Activated CD4-positive, alpha-beta T cell treated with anti-CD3 and anti-CD28 coated beads, Interleukin-2, amount 50 U/mL, for 4 hours (primary cell): Measurements from ENCODE around the gene ZNF438.
"Not testable (repeated sequence)": the region's sequence is repeated elsewhere in the genome, so short reads cannot be mapped to it uniquely, and the experiment has no call there.

ENCODE experiments used
- DNase-seq, 2 experiments: peaks; one replicate each; pipeline ENCODE4 v3.0.0-alpha.2; 2020

ZNF438 gene

DNA sequence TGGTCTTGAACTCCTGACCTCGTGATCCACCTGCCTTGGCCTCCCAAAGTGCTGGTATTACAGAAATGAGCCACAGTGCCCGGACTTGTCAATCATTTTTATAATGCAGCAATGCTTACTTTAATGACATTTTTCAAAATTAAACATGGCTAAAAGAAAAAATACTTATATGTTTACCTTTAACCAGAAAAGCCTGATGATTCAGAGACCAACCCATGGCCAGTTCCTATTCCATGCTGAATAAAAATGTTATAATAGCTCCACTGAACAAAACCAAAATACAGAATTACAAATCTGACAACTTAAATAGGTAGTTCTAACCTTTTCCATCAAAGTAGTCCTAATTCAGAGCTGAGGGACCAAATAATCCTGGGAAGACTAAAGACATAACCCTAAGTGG, 21.6 kb downstream of the ZNF438 start:
- DNase-seq, result no peak

GRCh38 chr10:31005895-31006294, 25.8 kb downstream of the ZNF438 start:
- DNase-seq, result no peak

DNA sequence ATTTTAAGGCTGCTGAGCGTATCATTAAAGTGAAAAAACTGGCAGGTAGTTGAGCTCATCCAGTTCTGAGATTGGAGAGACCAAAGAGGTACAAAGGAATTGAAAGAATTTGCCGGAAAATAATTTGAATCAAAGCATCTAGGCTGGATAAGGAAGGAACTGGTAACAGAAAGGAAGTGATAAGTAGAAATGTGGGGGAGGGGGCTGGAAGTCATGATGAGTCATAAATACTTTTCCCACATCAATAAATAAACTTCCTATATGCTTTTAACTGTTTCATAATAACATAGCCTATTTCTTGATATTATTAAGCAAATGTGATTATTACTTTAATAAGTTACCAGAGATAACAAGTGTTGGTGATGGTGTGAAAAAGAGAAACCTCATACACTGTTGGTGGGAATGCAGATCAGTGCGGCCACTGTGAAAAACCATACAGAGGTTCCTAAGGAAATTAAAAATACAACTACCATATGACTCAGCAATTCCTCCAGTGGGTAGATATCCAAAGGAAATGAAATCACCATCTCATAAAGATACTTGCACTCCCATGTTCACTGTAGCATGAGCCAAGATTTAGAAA, 27.0 kb downstream of the ZNF438 start:
- DNase-seq, result no peak

DNA sequence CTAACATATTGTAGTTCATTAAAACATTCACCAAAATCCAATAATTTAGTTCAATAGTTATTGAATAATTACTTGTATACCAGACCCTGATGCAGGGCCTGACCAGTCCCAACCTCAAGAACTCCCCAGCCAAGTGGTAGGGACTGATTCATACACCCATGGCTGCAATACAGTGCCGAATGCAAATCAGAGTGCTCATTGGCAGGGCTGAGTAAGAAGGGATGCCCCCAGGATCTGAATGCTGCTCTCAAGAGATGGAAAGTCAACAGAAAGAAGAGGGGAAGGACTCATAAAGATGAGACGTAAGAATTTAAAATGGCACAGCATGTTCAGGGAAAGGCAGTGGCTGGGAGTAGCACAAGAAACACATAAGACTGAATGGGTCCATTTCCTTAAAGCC, 29.9 kb downstream of the ZNF438 start:
- no peak for DNase-seq

- no peak for DNase-seq
Measured at GRCh38 chr10:31000867-31001266, 30.8 kb downstream of the ZNF438 start.

DNA sequence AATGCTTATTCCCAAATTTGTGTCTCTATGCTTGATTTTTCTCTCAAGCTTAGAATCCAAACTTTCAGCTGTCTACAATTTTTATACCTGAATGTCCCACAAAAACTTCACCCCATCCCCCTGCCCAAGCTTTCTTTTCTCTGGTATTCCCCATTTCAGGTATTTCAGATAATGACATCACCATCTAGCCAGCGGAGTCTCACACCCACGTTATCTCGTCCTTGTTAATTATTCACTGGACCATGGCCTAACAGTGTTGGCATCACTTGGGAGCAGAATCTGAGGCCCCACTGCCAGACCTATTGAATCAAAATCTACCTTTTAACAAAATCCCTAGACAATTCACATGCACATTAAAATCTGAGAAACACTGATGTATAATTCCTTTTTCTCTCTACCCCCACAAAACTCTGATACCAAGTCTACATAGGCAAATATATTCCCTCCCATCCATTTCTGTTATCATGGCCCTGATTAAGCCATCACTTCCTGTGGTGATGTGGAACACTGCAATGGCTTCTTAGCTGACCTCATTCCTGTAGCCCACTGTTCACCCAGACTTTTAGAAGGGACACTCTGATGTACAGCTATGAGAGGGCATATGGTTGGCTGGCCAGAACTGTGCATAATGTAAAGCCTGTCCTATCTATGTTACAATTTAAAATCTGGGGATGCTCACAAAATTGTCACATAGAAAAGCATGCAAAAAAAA, 31.4 kb downstream of the ZNF438 start:
- no peak for DNase-seq

- no peak for DNase-seq
Measured at GRCh38 chr10:30999070-30999712, 32.5 kb downstream of the ZNF438 start.

DNA sequence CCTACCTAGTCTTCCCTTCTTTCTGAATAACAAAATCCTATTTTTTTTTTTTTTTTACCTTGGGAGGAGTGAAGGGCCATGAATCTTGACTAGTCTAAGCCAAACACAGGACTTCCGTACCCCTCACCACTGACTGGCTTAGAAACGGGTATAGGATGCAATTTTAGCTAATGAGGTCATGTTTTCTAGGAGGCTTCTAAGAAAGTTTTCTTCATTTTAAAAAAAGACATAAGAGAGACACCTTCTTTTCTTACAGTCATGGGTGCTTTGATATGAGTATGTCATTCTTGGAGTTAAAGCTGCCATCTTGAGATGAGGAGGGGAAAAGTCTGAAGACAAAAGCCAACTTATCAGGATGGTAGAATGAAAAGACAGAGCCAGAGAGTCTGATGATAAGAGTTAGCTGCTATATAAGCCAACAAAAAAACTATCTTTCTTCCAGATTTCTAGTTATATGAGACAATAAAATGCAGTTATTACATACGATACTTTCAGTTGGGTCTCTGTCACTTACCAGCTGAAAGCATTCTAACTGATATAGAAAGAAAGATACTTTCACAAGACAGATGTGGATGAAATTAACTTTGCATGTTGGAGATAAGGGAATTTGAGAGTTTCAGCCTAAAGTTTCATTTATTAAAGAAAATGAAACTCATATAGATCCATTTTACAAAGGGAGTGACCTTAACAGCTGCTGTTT, 34.0 kb downstream of the ZNF438 start:
- no peak for DNase-seq

DNA sequence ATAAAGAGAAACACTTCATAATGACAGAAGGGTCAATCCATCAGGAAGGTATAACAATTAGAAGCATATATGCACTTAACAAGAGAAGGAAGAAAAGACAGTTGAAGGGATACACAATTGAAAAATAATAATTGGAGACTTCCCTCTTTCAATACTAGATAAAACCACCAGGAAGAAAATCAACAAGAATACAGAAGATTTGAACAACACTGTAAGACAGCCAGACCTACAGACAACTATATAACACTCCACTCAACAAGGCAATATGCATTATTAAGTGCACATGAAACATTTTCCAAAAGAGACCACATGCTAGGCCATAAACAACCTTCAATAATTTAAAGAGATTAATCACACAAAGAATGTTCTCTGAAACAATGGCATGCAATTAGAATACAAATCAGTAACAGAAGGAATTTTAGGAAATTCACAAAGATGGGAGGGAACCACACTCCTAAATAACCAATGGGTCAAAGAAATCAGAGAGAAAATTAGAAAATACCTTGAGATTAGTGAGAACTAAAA, 35.1 kb downstream of the ZNF438 start:
- DNase-seq, result no peak

- no peak for DNase-seq
Measured at GRCh38 chr10:30995081-30995770, 36.4 kb downstream of the ZNF438 start.

- DNase-seq, result no peak
Measured at GRCh38 chr10:30993155-30993554, 38.5 kb downstream of the ZNF438 start.

DNA sequence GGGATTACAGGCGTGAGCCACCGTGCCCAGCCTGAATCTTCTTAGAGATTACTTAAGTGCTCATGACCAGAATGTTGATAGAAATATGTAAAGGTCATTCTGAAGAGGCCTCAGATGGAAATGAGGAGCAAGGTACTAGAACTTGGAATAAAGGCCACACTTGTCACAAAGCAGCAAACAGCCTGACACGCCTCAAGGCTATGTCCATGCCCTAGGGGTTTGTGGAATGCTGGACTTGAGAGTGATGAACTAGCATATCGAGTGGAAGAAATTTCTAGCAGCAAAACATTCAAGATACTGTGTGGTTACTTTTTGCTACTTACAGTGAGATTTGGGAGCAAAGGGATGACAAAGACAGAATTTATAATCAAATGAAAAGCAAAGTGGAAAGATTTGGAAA, 39.0 kb downstream of the ZNF438 start:
- DNase-seq, result no peak

DNA sequence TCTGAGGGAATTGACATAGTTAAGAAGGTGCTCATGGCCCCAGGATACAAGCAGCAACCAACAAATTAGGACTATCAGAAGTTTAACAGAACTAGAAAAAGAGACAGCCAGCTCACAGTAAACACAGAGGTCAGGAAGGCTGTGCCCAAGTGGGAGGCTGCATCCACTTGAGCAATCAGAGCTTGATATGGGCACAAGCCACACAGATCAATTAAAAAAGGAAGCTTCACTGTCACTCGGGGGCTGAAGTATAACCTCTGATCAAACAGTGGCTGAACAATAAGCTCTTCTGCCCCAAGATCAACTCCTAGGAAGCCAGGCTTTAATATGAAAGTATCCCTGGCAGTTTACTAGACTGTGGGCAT, 40.0 kb downstream of the ZNF438 start:
- DNase-seq, result no peak

DNA sequence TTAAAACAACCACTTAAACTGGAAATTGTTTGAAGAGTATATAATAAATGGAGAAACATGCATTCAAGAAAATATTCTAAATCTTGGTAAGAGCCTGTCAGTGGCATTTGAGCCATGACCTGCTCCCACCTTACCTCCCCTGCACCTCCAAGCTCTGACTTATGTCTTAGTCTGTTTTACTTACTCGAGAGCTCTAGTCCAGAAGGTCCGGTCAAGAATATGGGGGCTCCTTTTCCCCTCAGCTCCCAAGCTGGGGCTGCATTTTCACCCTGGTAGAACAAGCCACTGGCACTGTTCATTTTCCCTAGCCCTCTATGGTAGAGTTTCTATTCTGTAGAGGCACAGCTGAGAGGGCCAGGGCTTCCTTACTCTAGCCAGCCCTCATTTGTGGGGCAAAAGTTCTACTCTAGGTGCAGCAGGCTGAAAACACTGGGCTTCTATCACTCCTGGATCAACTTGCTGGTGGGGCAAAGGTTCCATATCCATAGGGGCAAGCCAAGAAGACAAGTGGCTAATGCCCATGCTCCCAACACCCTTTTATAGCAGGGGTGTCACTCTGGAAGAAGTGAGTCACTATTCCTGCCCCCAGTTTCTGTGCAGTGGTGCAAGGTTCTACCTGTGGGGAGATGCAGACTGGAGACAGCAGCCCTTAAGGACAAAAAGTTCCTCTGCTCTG, 40.6 kb downstream of the ZNF438 start:
- DNase-seq, result no peak

DNA sequence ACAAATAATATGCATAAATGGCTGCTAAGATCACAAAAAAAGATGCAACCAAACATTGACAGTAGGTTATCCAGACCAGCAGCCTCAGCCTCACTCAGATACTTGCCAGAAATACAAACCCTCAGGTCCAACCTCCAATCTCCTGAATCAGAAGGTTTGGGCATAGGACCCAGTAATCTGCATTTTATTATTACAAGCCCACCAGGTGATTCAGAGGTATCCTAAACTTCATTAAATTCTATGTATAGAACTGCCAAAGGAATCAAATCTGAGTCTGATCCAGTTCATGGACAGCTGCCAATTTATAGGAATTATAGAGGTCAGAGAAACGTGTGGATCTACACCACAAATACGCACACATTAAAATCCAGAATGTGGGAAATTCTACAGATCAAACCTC, 41.3 kb downstream of the ZNF438 start:
- no peak for DNase-seq

- no peak for DNase-seq
Measured at GRCh38 chr10:30988831-30989435, 42.7 kb downstream of the ZNF438 start.

- DNase-seq, result no peak
Measured at GRCh38 chr10:30987463-30987862, 44.2 kb downstream of the ZNF438 start.

- DNase-seq, result no peak
Measured at GRCh38 chr10:30986053-30986555, 45.6 kb downstream of the ZNF438 start.

DNA sequence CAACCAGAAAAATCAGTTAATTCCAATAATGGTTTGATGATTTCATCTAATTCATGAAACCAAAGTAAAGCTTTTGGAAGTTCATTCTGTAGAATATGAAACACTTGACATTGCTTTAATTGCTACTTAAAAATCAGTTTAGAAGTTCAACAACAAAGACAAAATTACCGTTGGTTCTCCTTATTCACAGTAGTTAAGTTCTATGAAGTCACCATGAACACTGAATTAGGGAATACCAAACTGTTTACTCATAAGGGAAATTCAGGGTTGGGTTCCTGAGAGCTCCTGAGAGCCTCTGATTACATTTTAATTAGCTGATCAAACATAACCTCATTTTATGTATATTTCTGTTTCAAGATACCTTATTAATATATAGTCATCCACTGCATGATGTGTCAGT, 46.2 kb downstream of the ZNF438 start:
- DNase-seq, result no peak

GRCh38 chr10:30984563-30985328, 46.9 kb downstream of the ZNF438 start:
- DNase-seq, result no peak

GRCh38 chr10:30983209-30983608, 48.5 kb downstream of the ZNF438 start:
- not testable (repeated sequence) for DNase-seq
